SK-N-SH treated with all-trans-retinoic acid at 6 μM for 48 hours (cell line): ENCODE results near the gene RNPEP.

Experiments used
- ATAC-seq: fragments of 200-7000 bp; cut with Tn5 transposase; 3 replicates; pipeline ENCODE4 v1.9.1; 2020; ENCODE audit warnings: mild to moderate bottlenecking, moderate library complexity
- CREB5 ChIP-seq: fragments of 250-450 bp; sonication (Bioruptor Pico); IDR thresholded peaks from 2 replicates; pipeline ENCODE4 v1.5.1; 2020; ENCODE audit warnings: low read depth, mild to moderate bottlenecking, moderate library complexity
- CSRNP3 ChIP-seq: fragments of 250-450 bp; sonication (Bioruptor Pico); IDR thresholded peaks from 2 replicates; pipeline ENCODE4 v1.5.1; 2021; ENCODE audit warnings: mild to moderate bottlenecking, moderate library complexity
- ESRRG ChIP-seq: fragments of 250-450 bp; sonication (Bioruptor Pico); IDR thresholded peaks from 2 replicates; pipeline ENCODE4 v1.6.1; 2021; ENCODE audit warnings: mild to moderate bottlenecking
- GLIS3 ChIP-seq: fragments of 250-450 bp; sonication (Bioruptor Pico); IDR thresholded peaks from 2 replicates; pipeline ENCODE4 v1.5.0; 2020; ENCODE audit warnings: mild to moderate bottlenecking, moderate library complexity
- OSR1 ChIP-seq: fragments of 250-450 bp; sonication (Bioruptor Pico); IDR thresholded peaks from 2 replicates; pipeline ENCODE4 v1.8.0; 2022; ENCODE audit warnings: moderate library complexity, mild to moderate bottlenecking, inconsistent platforms
- PATZ1 ChIP-seq: fragments of 250-450 bp; sonication (Bioruptor Pico); IDR thresholded peaks from 2 replicates; pipeline ENCODE4 v1.8.0; 2020; ENCODE audit warnings: mild to moderate bottlenecking, moderate library complexity, borderline replicate concordance
- POU6F1 ChIP-seq: fragments of 250-450 bp; sonication (Bioruptor Pico); IDR thresholded peaks from 2 replicates; pipeline ENCODE4 v1.8.0; 2021; ENCODE audit warnings: low read depth, mild to moderate bottlenecking, moderate library complexity, borderline replicate concordance
- RARB ChIP-seq: fragments of 250-450 bp; sonication (Bioruptor Pico); IDR thresholded peaks from 2 replicates; pipeline ENCODE4 v1.8.0; 2021; ENCODE audit warnings: mild to moderate bottlenecking, moderate library complexity
- SNAI2 ChIP-seq: fragments of 250-450 bp; sonication (Bioruptor Pico); IDR thresholded peaks from 2 replicates; pipeline ENCODE4 v1.5.0; 2020; ENCODE audit warnings: mild to moderate bottlenecking, moderate library complexity
- TCF4 ChIP-seq: fragments of 250-450 bp; sonication (Bioruptor Pico); IDR thresholded peaks from 2 replicates; pipeline ENCODE4 v1.8.0; 2021; ENCODE audit warnings: mild to moderate bottlenecking, moderate library complexity, borderline replicate concordance
- TOX ChIP-seq: fragments of 250-450 bp; sonication (Bioruptor Pico); IDR thresholded peaks from 2 replicates; pipeline ENCODE4 v1.8.0; 2021; ENCODE audit warnings: mild to moderate bottlenecking, moderate library complexity, borderline replicate concordance
- TSHZ2 ChIP-seq: fragments of 250-450 bp; sonication (Bioruptor Pico); IDR thresholded peaks from 2 replicates; pipeline ENCODE4 v1.5.0; 2020; ENCODE audit warnings: mild to moderate bottlenecking, moderate library complexity
- ZFP3 ChIP-seq: fragments of 250-450 bp; sonication (Bioruptor Pico); IDR thresholded peaks from 2 replicates; pipeline ENCODE4 v1.5.0; 2020; ENCODE audit warnings: mild to moderate bottlenecking, moderate library complexity
- ZFP30 ChIP-seq: fragments of 450-650 bp; formaldehyde crosslinking; IDR thresholded peaks from 2 replicates; pipeline ENCODE4 v1.5.0; 2022; ENCODE audit warnings: mild to moderate bottlenecking, moderate library complexity
- ZNF565 ChIP-seq: fragments of 450-650 bp; formaldehyde crosslinking; conservative IDR thresholded peaks from 2 replicates; pipeline ENCODE4 v1.5.0; 2020; ENCODE audit warnings: low read depth, mild to moderate bottlenecking, moderate library complexity
- ZNF8 ChIP-seq: fragments of 450-650 bp; formaldehyde crosslinking; IDR thresholded peaks from 2 replicates; pipeline ENCODE4 v1.5.0; 2020; ENCODE audit warnings: mild to moderate bottlenecking, moderate library complexity

The RNPEP gene

GRCh38 chr1:202038688-202039346 is 56.4 kb downstream of the RNPEP start:
- ATAC-seq: no peak
- TF ChIP-seq ZFP30 (CRISPR knock-in tag) (no peak), ZNF565 (CRISPR knock-in tag) (no peak), TCF4 (CRISPR knock-in tag) (no peak), CSRNP3 (CRISPR knock-in tag) (no peak), ZNF8 (CRISPR knock-in tag) (no peak), ZFP3 (CRISPR knock-in tag) (no peak)

GRCh38 chr1:202045705-202046104 is 63.3 kb downstream of the RNPEP start:
- no peak for ATAC-seq
- TF ChIP-seq GLIS3 (no peak), RARB (CRISPR knock-in tag) (no peak)

- no peak for ATAC-seq
- TF ChIP-seq ESRRG (CRISPR knock-in tag) (no peak), GLIS3 (no peak), CREB5 (CRISPR knock-in tag) (no peak), CSRNP3 (CRISPR knock-in tag) (no peak), OSR1 (CRISPR knock-in tag) (no peak), SNAI2 (CRISPR knock-in tag) (no peak)
Observed at GRCh38 chr1:202046227-202046626, 63.8 kb downstream of the RNPEP start.

GRCh38 chr1:202046748-202047708 is 64.6 kb downstream of the RNPEP start:
- no peak; the same call in 1 of the 3 replicates for ATAC-seq
- TF ChIP-seq ZNF565 (CRISPR knock-in tag): no peak
- TF ChIP-seq GLIS3: no peak
- no peak for TF ChIP-seq ZNF8 (CRISPR knock-in tag)

GRCh38 chr1:202047977-202048376 is 65.5 kb downstream of the RNPEP start:
- TF ChIP-seq OSR1 (CRISPR knock-in tag) (no peak), POU6F1 (CRISPR knock-in tag) (no peak), ESRRG (CRISPR knock-in tag) (no peak)

GRCh38 chr1:202049129-202049528 is 66.7 kb downstream of the RNPEP start:
- no peak for ATAC-seq
- TF ChIP-seq POU6F1 (CRISPR knock-in tag) (no peak), PATZ1 (CRISPR knock-in tag) (no peak), TSHZ2 (CRISPR knock-in tag) (no peak), TCF4 (CRISPR knock-in tag) (no peak), TOX (CRISPR knock-in tag) (no peak), ZNF565 (CRISPR knock-in tag) (no peak)

More at GRCh38 chr1:202047977-202048376, 65.5 kb downstream of the RNPEP start:
- no peak for ATAC-seq
